SW 1271 (cell line): ENCODE data around the gene KRAS.

ENCODE experiments used
- DNase-seq, 2 experiments: peaks; one replicate each; lab custom pipeline; 2025; lab: John Stamatoyannopoulos, UW

Gene KRAS

GRCh38 chr12:25254271-25254880 lies 3.6 kb upstream of the KRAS start:
- DNase-seq = no peak

DNA sequence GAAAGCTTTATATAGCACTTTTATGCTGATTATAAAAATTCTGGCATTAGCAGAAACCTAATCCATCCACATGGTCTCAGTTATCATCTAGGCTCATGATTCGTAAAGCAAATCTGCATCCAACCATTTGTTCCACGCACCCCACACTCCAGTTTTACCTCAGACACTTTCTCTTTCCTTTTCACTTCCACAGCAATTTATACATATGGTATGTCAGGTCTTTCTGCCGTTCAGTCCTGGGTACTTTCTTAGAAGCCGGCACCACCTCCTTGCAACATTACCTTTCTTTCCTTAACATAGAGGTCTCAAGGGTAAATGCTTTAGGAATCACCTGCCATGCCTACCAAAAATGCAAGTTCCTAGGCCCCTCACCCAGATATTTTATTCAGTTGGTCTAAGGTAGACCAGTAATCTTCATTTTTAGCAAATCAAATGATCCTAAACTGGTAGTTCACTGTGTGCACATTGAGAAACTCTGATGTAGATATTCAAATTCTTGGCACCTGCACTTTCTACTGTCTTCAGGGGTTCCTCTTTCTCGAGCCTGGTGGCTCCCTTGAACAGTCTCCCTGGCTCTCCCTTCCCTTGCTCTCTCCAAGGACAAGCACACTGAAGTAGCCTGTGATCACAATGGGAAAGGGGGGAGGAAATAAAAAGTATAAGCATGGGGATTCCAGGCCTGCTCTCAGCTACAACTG lies 2.8 kb upstream of the KRAS start:
- DNase-seq = no peak

- DNase-seq = no peak
These were observed 2.2 kb upstream of the KRAS start for GRCh38 chr12:25252946-25253345.

DNA sequence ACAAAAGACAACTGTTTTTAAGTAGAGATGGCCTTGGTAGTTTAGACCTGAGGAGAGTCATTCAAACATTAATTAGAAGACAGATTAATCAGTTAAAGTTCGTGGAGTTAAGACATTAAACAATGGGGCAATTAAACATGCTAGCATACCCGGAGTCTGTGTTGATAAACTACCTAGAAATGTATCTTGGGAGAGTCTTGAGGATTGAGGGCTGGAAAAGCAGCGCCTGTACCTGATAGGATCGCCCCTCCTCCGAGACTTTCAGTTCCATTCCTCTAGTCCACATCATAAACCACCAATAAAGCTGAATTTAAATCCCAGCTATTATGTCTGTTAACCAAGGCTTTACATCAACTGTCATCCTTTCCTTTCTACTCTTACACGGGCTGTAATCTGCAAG lies 1.0 kb upstream of the KRAS start:
- DNase-seq = no peak

DNA sequence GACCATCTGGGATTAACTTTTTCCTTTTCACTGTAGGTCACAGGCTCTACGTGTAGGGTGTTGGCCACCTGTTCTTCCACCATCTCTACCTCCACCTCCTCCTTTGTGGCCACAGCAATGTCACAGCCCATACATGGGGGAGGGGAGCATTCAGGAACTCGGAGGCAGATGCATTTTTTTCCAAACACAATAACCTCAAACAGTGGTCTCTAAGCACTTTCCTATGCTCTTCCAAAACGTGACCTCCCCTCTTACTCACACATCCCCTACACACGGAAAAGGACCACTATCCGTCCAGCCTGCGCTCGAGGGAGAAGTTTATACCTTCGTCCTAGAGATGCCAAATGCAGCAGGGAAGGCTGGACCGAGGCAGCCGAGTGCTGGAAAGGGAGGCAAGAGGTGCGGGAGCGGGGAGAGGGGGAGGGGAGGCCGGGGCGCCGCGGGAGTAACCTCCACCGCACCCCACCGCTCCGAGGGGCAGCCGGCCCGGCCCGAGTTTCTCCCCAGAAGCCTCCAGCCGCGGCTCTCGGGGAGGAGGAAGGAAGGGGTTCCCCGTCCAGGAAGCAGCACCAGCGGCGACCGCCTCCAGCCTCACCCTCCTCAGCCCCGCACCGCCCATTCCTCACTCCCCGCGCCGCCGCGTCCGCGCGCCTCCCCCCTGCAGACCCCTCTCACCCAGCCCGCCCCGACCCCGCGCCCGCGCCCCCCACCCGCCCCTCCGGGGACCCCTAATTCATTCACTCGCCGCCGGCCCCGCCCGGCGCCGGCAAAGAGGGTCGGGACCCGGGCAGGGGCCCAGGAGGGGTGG lies 594 bp downstream of the KRAS start:
- DNase-seq = peak in 1 of 2 experiments; percentile 15

GRCh38 chr12:25248732-25249131 lies 2.0 kb downstream of the KRAS start:
- no peak for DNase-seq

DNA sequence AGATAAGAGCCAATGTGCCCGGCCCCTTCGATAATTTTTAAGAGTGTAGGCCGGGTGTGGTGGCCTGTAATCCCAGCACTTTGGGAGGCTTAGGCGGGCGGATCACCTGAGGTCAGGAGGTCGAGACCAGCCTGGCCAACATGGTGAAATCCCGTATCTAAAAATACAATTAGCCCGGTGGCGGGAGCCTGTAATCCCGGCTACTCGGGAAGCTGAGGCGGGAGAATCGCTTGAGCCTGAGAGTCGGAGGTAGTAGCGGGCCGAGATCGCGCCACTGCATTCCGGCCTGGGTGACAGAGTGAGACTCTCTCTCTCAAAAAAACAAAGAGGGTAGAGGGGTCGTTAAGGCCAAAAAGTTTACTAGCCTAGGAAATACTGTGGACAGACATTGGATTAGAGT lies 2.6 kb downstream of the KRAS start:
- DNase-seq = no peak

- DNase-seq = no peak
These were observed 5.2 kb downstream of the KRAS start for GRCh38 chr12:25245491-25245890.

GRCh38 chr12:25243680-25243990 lies 7.1 kb downstream of the KRAS start:
- DNase-seq = no peak

- DNase-seq = no peak
These were observed 7.6 kb downstream of the KRAS start for GRCh38 chr12:25242981-25243679.

DNA sequence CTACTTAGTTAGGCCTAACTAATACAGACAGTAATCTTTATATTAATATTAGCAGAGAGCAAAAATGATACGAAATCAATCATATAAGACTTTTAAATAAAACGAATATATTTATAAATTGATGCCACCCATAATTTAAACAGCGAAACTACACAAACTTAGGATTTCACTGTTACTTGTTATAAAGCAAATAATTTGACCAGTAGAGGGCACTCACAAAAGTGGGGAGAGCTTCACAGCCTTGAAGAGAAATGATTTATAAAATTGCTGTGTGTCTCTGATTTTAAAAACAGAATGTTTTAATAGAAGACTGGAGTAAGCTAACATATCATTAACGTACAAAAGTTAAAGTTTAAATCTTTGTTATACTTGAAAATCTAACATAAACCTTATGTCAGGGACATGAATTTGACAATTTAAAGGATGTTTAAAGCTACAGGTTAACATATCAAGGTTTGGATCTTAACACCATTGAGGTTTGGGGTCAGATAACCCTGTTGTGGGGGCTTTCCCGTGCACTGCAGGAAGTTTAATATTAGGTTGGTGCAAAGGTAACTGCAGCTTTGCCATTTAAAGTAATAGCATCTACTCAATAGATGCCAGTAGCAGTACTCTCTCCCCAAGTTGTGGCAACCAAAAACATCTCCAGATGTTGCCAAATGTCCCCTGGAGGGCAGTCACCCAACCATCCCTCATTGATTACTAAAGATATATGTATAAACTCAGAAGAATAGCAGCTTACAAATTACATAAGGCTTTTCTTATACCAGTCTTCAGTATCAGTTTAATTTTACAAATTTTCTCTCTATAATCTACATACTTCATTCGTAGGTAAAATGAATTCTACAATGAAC lies 9.3 kb downstream of the KRAS start:
- DNase-seq = peak in 1 of 2 experiments; percentile 55

- no peak for DNase-seq
These were observed 14.1 kb downstream of the KRAS start for GRCh38 chr12:25236626-25237025.

- no peak for DNase-seq
These were observed 14.5 kb downstream of the KRAS start for GRCh38 chr12:25236190-25236589.

DNA sequence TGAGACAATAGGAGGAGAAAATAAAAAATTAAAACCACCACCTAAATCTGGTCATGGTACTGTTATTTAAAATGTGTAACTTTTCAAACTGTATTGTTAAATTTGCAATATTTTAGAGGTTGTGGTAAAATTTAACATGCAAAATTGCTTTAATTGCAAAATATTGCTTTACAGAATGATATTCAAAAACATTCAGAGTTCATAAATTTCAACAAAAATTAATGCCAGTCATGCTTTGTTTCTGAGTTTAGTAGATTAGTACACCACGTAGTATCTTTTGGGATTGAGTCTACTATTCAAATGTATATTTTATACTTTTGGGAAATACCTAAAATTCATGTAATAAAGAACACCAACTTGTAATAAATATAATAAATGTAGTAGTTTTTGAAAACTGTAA lies 37.4 kb downstream of the KRAS start:
- DNase-seq = no peak

- no peak for DNase-seq
These were observed 42.2 kb downstream of the KRAS start for GRCh38 chr12:25208554-25208953.

DNA sequence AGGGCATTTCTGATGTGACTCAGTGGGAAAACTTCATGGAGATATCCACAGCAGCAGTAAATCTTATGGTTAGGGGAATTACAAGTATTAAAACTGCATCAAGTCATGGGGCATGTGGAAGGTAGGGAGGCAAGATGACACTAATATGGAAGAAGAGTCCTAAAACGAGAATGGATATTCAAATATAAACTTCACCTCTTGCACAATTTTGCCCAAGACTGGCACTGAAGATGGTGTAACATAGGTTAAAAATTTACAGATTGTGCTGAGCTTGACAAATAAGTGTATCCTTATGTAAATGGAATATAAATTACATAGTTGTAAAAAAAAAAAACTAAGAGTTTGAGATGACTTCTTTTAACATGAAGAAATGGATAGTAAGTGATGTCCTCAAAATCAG lies 42.9 kb downstream of the KRAS start:
- DNase-seq = no peak

DNA sequence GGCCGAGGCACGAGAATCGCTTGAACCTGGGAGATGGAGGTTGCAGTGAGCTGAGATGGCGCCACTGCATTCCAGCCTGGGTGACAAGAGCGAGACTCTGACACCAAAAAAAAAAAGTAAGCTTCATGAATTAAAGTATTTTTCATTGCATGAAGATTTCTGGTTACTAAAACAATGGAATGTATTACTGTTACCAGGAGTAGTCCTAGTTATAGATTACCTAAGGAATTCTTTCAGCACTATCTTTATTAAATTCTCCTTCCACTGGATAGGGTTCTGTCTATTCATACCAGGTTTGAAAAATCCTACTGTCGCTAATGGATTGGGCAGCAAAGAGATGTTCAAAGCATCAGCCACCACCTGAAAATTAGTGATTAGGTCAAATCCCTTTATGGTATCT lies 43.3 kb downstream of the KRAS start:
- no peak for DNase-seq

- DNase-seq = no peak
These were observed 48.6 kb downstream of the KRAS start for GRCh38 chr12:25202137-25202536.

DNA sequence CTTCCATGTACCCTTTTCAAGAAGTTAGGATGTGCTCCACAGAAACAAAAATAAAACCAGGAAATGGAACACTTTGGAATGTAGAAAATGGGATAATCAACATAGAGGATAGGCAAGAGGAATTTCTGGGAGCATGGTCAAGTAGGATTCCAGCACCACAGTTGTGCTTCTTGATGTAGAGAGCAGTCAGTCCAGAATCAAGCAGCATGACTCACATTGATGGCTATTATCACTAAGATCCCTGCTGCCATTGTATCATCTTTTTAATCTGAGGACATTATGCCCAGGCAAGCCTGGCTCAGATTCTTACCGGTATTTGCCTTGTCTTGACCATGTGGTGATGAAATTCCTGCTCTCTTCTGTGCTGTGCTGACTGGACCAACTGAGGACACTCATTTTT lies 50.0 kb downstream of the KRAS start:
- DNase-seq = no peak

DNA sequence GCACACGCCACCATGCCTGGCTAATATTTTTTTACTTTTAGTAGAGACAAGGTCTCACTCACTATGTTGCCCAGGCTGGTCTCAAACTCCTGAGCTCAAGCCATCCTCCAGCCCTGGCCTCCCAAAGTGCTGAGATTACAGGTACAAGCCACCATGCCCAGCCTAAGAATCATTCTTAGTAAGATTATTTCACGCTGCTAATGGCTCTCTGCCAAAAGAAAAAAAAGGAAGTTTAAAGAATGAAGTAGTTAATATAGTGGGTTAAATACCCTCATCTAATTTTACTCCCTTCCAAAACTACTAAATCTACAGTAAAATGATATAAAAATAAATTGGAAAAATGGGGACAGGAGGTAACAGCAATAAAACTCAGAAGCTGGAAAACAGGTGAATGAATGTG lies 53.1 kb downstream of the KRAS start:
- no peak for DNase-seq

DNA sequence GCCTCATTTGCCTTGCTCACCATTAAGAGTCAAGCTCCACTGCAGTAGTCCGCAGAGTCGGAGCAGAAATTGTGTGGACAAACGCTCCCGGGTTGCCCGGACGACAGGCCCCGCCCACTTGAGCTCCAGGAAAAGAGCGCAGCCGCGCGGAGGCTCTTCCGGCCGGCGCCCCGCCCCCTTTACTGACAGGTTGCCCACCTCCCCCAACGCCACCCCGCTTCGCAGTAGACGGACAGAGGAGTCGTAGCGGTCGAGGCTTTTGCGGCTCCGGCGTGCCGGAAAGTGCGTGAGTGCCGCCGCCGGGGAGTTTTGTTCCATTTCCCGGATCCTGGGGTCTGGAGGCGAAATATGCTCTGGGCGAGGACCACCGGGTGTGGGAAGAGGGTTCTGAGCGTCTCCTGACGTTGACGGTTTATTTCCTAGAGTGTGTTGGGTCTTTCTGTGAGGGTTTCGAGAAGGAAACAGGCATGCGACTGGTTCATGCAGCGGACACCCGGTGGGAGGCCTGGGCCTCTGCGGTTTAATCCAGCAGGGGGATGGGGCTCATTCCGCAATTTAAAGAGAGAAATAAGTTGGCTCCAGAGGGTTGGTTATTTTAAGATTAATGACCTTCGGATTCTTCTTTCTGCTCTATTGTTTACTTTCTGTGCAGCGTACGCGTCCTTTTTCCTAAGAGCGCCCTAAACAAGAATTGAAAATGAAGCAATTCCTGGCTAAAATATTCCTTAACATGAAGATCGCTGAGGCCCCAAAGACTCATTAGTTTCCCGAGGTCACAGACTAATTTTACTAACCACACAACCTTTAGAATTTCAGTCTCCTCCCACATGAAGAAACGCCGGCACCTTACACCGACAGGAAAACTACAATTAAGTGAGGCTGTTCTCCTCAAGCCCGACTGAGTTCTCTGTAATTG lies 55.4 kb downstream of the KRAS start, which contains the start of the genes DNAI7 and ETFRF1:
Gene DNAI7 (minus strand): TSS at position 105 of the 916 bp plus-strand sequence. CDS start 82 bp downstream, at position 23.
Gene ETFRF1 (plus strand): TSS at position 182 of the 916 bp plus-strand sequence. CDS start 8,720 bp downstream, outside the sequence.
- DNase-seq = peak; percentile 91 to 98
